Duodenal mucosa (tissue), 2 donors: ENCODE data around the gene ZNF581.

Experiments
- H3K27ac ChIP-seq: one replicate; pipeline ENCODE4 v1.7.0; 2013; ENCODE audit warnings: low read depth, low read length
- H3K27me3 ChIP-seq, 2 donors: one replicate each; pipeline ENCODE4 v1.7.0; 2013; ENCODE audit warnings: low read length in 2 of 2, control low read depth in 1 of 2; ENCODE audit not compliant: insufficient read depth in 2 of 2, control insufficient read depth in 1 of 2
- H3K36me3 ChIP-seq, 2 donors: one replicate each; pipeline ENCODE4 v1.7.0; 2013; ENCODE audit warnings: low read length in 2 of 2, control low read depth in 1 of 2; ENCODE audit not compliant: insufficient read depth in 2 of 2, control insufficient read depth in 1 of 2
- H3K4me1 ChIP-seq, 2 donors: one replicate each; pipeline ENCODE4 v1.7.0; 2013; ENCODE audit warnings: low read length in 2 of 2, control low read depth in 1 of 2; ENCODE audit not compliant: insufficient read depth in 2 of 2, control insufficient read depth in 1 of 2
- H3K4me3 ChIP-seq, 2 donors: one replicate each; pipeline ENCODE4 v1.7.0; 2013; ENCODE audit warnings: low read length in 2 of 2, low read depth in 1 of 2
- H3K9ac ChIP-seq, 2 donors: one replicate each; pipeline ENCODE4 v1.7.0; 2013; ENCODE audit warnings: low read length in 2 of 2, low read depth in 1 of 2
- H3K9me3 ChIP-seq, 2 donors: one replicate each; pipeline ENCODE4 v1.7.0; 2013; ENCODE audit warnings: low read length in 2 of 2, control low read depth in 1 of 2; ENCODE audit not compliant: control insufficient read depth in 1 of 2

The ZNF581 gene

GRCh38 chr19:55678121-55678671, 34.7 kb downstream of the ZNF581 start:
- Histone ChIP-seq H3K4me3 (peak overlapping the region; percentile 91 to 97), H3K9ac (peak overlapping the region; percentile 20 to 96), H3K4me1 (peaks cover 62 to 63% of the 10 kb centered on the region in 2 donors), H3K27me3 (no peaks in the 10 kb centered on the region), H3K36me3 (peaks cover 36 to 51% of the 10 kb centered on the region in 2 donors), H3K27ac (peak overlapping the region; percentile 24), H3K9me3 (no peaks in the 10 kb centered on the region)

GRCh38 chr19:55679343-55680257, 36.2 kb downstream of the ZNF581 start:
- H3K27me3 ChIP-seq: no peaks in the 10 kb centered on the region
- H3K27ac ChIP-seq: no peak overlapping the region
- no peaks in the 10 kb centered on the region for H3K9me3 ChIP-seq
- H3K4me1 ChIP-seq: peaks cover 63 to 76% of the 10 kb centered on the region in 2 donors
- peaks cover 33 to 48% of the 10 kb centered on the region in 2 donors for H3K36me3 ChIP-seq
- no peak overlapping the region for H3K4me3 ChIP-seq
- no peak overlapping the region for H3K9ac ChIP-seq

GRCh38 chr19:55680339-55681130, 37.1 kb downstream of the ZNF581 start:
- Histone ChIP-seq H3K9me3 (no peaks in the 10 kb centered on the region), H3K9ac (no peak overlapping the region), H3K4me3 (no peak overlapping the region), H3K4me1 (peaks cover 72 to 84% of the 10 kb centered on the region in 2 donors), H3K36me3 (peaks cover 40 to 58% of the 10 kb centered on the region in 2 donors), H3K27ac (no peak overlapping the region), H3K27me3 (no peaks in the 10 kb centered on the region)

GRCh38 chr19:55681131-55682092, 38.0 kb downstream of the ZNF581 start:
- Histone ChIP-seq H3K36me3 (peaks cover 46 to 66% of the 10 kb centered on the region in 2 donors), H3K9ac (no peak overlapping the region), H3K4me1 (peaks cover 77 to 84% of the 10 kb centered on the region in 2 donors)

GRCh38 chr19:55683449-55684261, 40.2 kb downstream of the ZNF581 start:
- Histone ChIP-seq H3K9me3 (no peaks in the 10 kb centered on the region), H3K36me3 (peaks cover 46 to 66% of the 10 kb centered on the region in 2 donors), H3K9ac (peak overlapping the region; percentile 42 to 63), H3K4me1 (peaks cover 69 to 81% of the 10 kb centered on the region in 2 donors), H3K27ac (peak overlapping the region; percentile 77), H3K4me3 (peak overlapping the region; percentile 36 to 39), H3K27me3 (no peaks in the 10 kb centered on the region)

More at GRCh38 chr19:55681131-55682092, 38.0 kb downstream of the ZNF581 start:
- Histone ChIP-seq H3K9me3 (no peaks in the 10 kb centered on the region), H3K27me3 (no peaks in the 10 kb centered on the region), H3K27ac (no peak overlapping the region), H3K4me3 (no peak overlapping the region)

GRCh38 chr19:55684946-55685681, 41.7 kb downstream of the ZNF581 start:
- H3K36me3 ChIP-seq: peaks cover 42 to 65% of the 10 kb centered on the region in 2 donors
- peak overlapping the region; percentile 77 for H3K27ac ChIP-seq
- no peaks in the 10 kb centered on the region for H3K9me3 ChIP-seq
- H3K4me3 ChIP-seq: peak overlapping the region in 1 of 2 donors; percentile 36
- H3K4me1 ChIP-seq: peaks cover 66 to 76% of the 10 kb centered on the region in 2 donors
- H3K27me3 ChIP-seq: no peaks in the 10 kb centered on the region
- H3K9ac ChIP-seq: peak overlapping the region; percentile 42 to 63

GRCh38 chr19:55685776-55686175, 42.3 kb downstream of the ZNF581 start:
- Histone ChIP-seq H3K27ac (no peak overlapping the region), H3K27me3 (no peaks in the 10 kb centered on the region), H3K4me1 (peaks cover 60 to 71% of the 10 kb centered on the region in 2 donors), H3K4me3 (no peak overlapping the region), H3K9ac (peak overlapping the region in 1 of 2 donors; percentile 43), H3K9me3 (no peaks in the 10 kb centered on the region), H3K36me3 (peaks cover 43 to 65% of the 10 kb centered on the region in 2 donors)

GRCh38 chr19:55686311-55687050, 43.0 kb downstream of the ZNF581 start:
- Histone ChIP-seq H3K27ac (no peak overlapping the region), H3K9ac (peak overlapping the region; percentile 40 to 43), H3K27me3 (no peaks in the 10 kb centered on the region), H3K9me3 (no peaks in the 10 kb centered on the region), H3K4me1 (peaks cover 53 to 71% of the 10 kb centered on the region in 2 donors), H3K36me3 (peaks cover 40 to 63% of the 10 kb centered on the region in 2 donors), H3K4me3 (peak overlapping the region in 1 of 2 donors; percentile 21)
